Adrenal gland (tissue), 12 donors: ENCODE measurements around the gene ATP11A. TPM values are rescaled to one million over a fixed set of nuclear protein-coding genes. Genes with fewer than 3 reads are reported as not detected.

ENCODE experiments used
- DNase-seq, 7 donors: peaks; one replicate each; pipeline ENCODE4 v3.0.0-alpha.2; 2019 to 2020
- H3K27ac ChIP-seq, 5 donors: fragments of 200-600 bp; sonication (generic) in 4 of 5; 1 replicate in 3 of 5; 2 replicates in 2 of 5; pipeline versions ENCODE4 v1.5.1 to v1.8.0; 2016 to 2020; ENCODE audit warnings: mild to moderate bottlenecking in 1 of 5
- H3K27me3 ChIP-seq: fragments of 200-600 bp; 2 replicates; pipeline ENCODE4 v1.8.0; 2021
- H3K36me3 ChIP-seq, 2 donors: fragments of 200-600 bp; replicated peaks in 1 of 2; 1 replicate in 1 of 2; 2 replicates in 1 of 2; pipeline versions ENCODE4 v1.5.1 to v1.8.0; 2018 to 2022
- H3K4me1 ChIP-seq, 2 donors: fragments of 200-600 bp; replicated peaks in 1 of 2; 1 replicate in 1 of 2; 2 replicates in 1 of 2; pipeline versions ENCODE4 v1.5.1 to v1.8.0; 2018 to 2021
- H3K4me3 ChIP-seq, 4 donors: fragments of 200-600 bp; sonication (generic) in 3 of 4; one replicate each; pipeline ENCODE4 v1.5.1; 2016 to 2018
- H3K9me3 ChIP-seq, 3 donors: fragments of 200-600 bp; sonication (generic) in 1 of 3; replicated peaks in 1 of 3; 1 replicate in 2 of 3; 2 replicates in 1 of 3; pipeline versions ENCODE4 v1.5.1 to v1.8.0; 2016 to 2021
- CTCF ChIP-seq, 6 experiments: fragments of 450-650 bp in 4 of 6; fragments of 200-600 bp in 2 of 6; sonication (generic) in 1 of 6; IDR thresholded peaks; 1 replicate in 5 of 6; 2 replicates in 1 of 6; pipeline versions ENCODE4 v1.5.1 to v1.8.0; 2016 to 2021; ENCODE audit warnings: antibody characterized with exemption in 6 of 6, mild to moderate bottlenecking in 2 of 6, moderate library complexity in 1 of 6
- POLR2A ChIP-seq, 2 donors: fragments of 450-650 bp; IDR thresholded peaks; one replicate each; pipeline ENCODE4 v1.6.1; 2017; ENCODE audit warnings: antibody characterized with exemption in 2 of 2, mild to moderate bottlenecking in 2 of 2, moderate library complexity in 1 of 2
- WGBS, 4 donors: extraction: QIAGEN DNeasy Blood & Tissue Kit in 2 of 4; methylation state at CpG; one replicate each; pipeline versions ENCODE4 v1.1.5 to v1.1.7; 2013 to 2017; 5-methylcytosine and 5-hydroxymethylcytosine counted together
- intact Hi-C, 2 donors: fragments of 100-400 bp; cut with DNase I; formaldehyde crosslinking; loops; one replicate each; pipeline versions ENCODE4 v1.14.1 to v1.15.0; 2022 to 2023
- polyA plus RNA-seq, 3 donors: library from polyadenylated mRNA; stranded (reverse); fragments of 200-250 nt in 2 of 3; fragments of 350-450 nt in 1 of 3; fragmentation: Illumina TruSeq in 1 of 3; extraction: RNeasy Lipid Tissue Mini Kit (QIAGEN cat#74804) in 1 of 3; gene quantifications; one replicate each; pipeline ENCODE4 v1.2.3, GENCODE V29; 2013 to 2014
- total RNA-seq, 9 donors: library from RNA; depleted of rRNA in 4 of 9; stranded (reverse); fragments of >200 nt in 4 of 9; fragments of 120-200 nt in 1 of 9; fragmentation: NEBNext Ultra II Directional in 1 of 9; extraction: Animal tissue kit (Norgen Biotek cat#: 25700) in 1 of 9; gene quantifications; one replicate each; pipeline versions ENCODE4 v1.1.0 to v1.2.4, GENCODE V29; 2013 to 2023
- donor health status: healthy with polysubstance abuse.
- donor health status: Bipolar disorder and iron deficiency.
- donor health status: DM: yes; HTN: yes; CAD: no.
- donor health status: DM: no; HTN: no; CAD: no.
- donor health status: DM: no; HTN: no; CAD: no.
- donor health status: DM: yes; HTN: yes; CAD: no.

The ATP11A gene
- total and polyA plus RNA-seq, 12 donors = 6.0 to 94.1 (median 29.8) TPM

GRCh38 chr13:112887557-112887991, 197.7 kb downstream of the ATP11A start:
- intact Hi-C loops = no loop called here
- Histone ChIP-seq H3K36me3 (peaks cover 0 to 2% of the 10 kb centered on the region in 2 donors), H3K9me3 (no peaks in the 10 kb centered on the region), H3K27ac (no peak overlapping the region), H3K27me3 (no peaks in the 10 kb centered on the region), H3K4me3 (no peak overlapping the region), H3K4me1 (peaks cover 4 to 9% of the 10 kb centered on the region in 2 donors)
- TF ChIP-seq CTCF (IDR thresholded peaks at IDR 0.05) (no peak), POLR2A (IDR thresholded peaks at IDR 0.05) (no peak)
- DNase-seq = no peak
- WGBS, 4 donors = 41 to 48% (median 45%) methylated on average over 7 to 10 of the region's 10 CpGs

- WGBS, 4 donors = 79 to 86% (median 83%) methylated on average over 9 to 34 of the region's 34 CpGs
- Histone ChIP-seq H3K4me1 (peaks cover 4 to 10% of the 10 kb centered on the region in 2 donors), H3K9me3 (no peaks in the 10 kb centered on the region), H3K27me3 (no peaks in the 10 kb centered on the region), H3K27ac (no peak overlapping the region), H3K36me3 (no peaks in the 10 kb centered on the region), H3K4me3 (no peak overlapping the region)
- no peak for TF ChIP-seq CTCF (IDR thresholded peaks at IDR 0.05)
- TF ChIP-seq POLR2A (IDR thresholded peaks at IDR 0.05) = no peak
- DNase-seq = no peak
- intact Hi-C loops = no loop called here
Measured at GRCh38 chr13:112888238-112889111, 198.6 kb downstream of the ATP11A start.

- Histone ChIP-seq H3K4me1 (peaks cover 10 to 17% of the 10 kb centered on the region in 2 donors), H3K9me3 (no peaks in the 10 kb centered on the region), H3K27me3 (peaks cover 4% of the 10 kb centered on the region), H3K4me3 (no peak overlapping the region), H3K27ac (no peak overlapping the region), H3K36me3 (no peaks in the 10 kb centered on the region)
- 83 to 89% (median 86%) methylated on average over 27 to 42 of the region's 42 CpGs for WGBS, 4 donors
- no peak for DNase-seq
- TF ChIP-seq POLR2A (IDR thresholded peaks at IDR 0.05) (no peak), CTCF (IDR thresholded peaks at IDR 0.05) (no peak)
- intact Hi-C loops = no loop called here
Measured at GRCh38 chr13:112889351-112890290, 199.8 kb downstream of the ATP11A start.
